ENCODE measurements around the gene SCFD2.

GRCh38 chr4:52836678-52837077, 529.2 kb downstream of the SCFD2 start:
- no peak for TF ChIP-seq POLR2AphosphoS5 (IDR thresholded peaks at IDR 0.05)
- no peak for TF ChIP-seq EP300 (conservative IDR thresholded peaks at IDR 0.05; ENCODE audit: poor library complexity, severe bottlenecking)
